Caco-2 (cell line): ENCODE results near the gene ACAT2. TPM values are rescaled to one million over a fixed set of nuclear protein-coding genes. Genes with fewer than 3 reads are reported as not detected.
A peak's percentile ranks its signal among the peaks of the same experiment; 100 is the strongest.
"Not testable (repeated sequence)": the region's sequence is repeated elsewhere in the genome, so short reads cannot be mapped to it uniquely, and the experiment has no call there.

Source experiments
- BruUV-seq: library from RNA; stranded (reverse); fragments of 400-500 nt; replicated peaks from 2 replicates; lab custom pipeline; 2021; lab: Mats Ljungman, UMichigan
- CTCF ChIA-PET: fragments of 300-600 bp; sonication (Branson Sonifier 250); formaldehyde crosslinking; loops from one replicate; lab custom pipeline; 2022; ENCODE audit warnings: antibody characterized with exemption; lab: Charles Lee
- POLR2A ChIA-PET: fragments of 300-600 bp; sonication (Branson Sonifier 250); formaldehyde crosslinking; loops from one replicate; lab custom pipeline; 2022; ENCODE audit warnings: antibody characterized with exemption; lab: Charles Lee
- DNase-seq, 2 experiments: peaks; one replicate each; pipeline versions ENCODE4 v3.0.0 to v3.0.0-alpha.2; 2020 to 2022
- H3K27me3 ChIP-seq: replicated peaks from 2 replicates; pipeline ENCODE4 v1.6.0; 2011; ENCODE audit warnings: low read length; ENCODE audit not compliant: control insufficient read depth, insufficient read depth
- H3K36me3 ChIP-seq: 2 replicates; pipeline ENCODE4 v1.5.1; 2011; ENCODE audit warnings: low read length; ENCODE audit not compliant: control insufficient read depth, insufficient read depth
- H3K4me1 ChIP-seq: fragments of 250-450 bp; sonication (Bioruptor Pico); 2 replicates; pipeline ENCODE4 v1.5.1; 2020; ENCODE audit warnings: mild to moderate bottlenecking
- H3K4me3 ChIP-seq: 2 replicates; pipeline ENCODE4 v1.5.1; 2011; ENCODE audit warnings: low read depth, mild to moderate bottlenecking, control low read depth, low read length
- H3K9me3 ChIP-seq: fragments of 250-450 bp; sonication (Bioruptor Pico); 2 replicates; pipeline ENCODE4 v1.5.1; 2020; ENCODE audit warnings: mild to moderate bottlenecking, moderate library complexity
- H3K27ac Mint-ChIP-seq: one replicate; pipeline ENCODE4 v1.8.0; 2022; ENCODE audit warnings: mixed read lengths; ENCODE audit not compliant: unreplicated experiment
- H3K27me3 Mint-ChIP-seq: one replicate; pipeline ENCODE4 v1.8.0; 2022; ENCODE audit warnings: mixed read lengths; ENCODE audit not compliant: insufficient read depth, unreplicated experiment
- H3K36me3 Mint-ChIP-seq: one replicate; pipeline ENCODE4 v1.8.0; 2022; ENCODE audit warnings: mild to moderate bottlenecking, mixed read lengths; ENCODE audit not compliant: insufficient read depth, unreplicated experiment
- H3K4me1 Mint-ChIP-seq: one replicate; pipeline ENCODE4 v1.8.0; 2022; ENCODE audit warnings: low read depth, mixed read lengths; ENCODE audit not compliant: unreplicated experiment
- H3K4me3 Mint-ChIP-seq: one replicate; pipeline ENCODE4 v1.8.0; 2022; ENCODE audit warnings: mild to moderate bottlenecking, moderate library complexity, mixed read lengths; ENCODE audit not compliant: unreplicated experiment
- H3K9me3 Mint-ChIP-seq: one replicate; pipeline ENCODE4 v1.8.0; 2022; ENCODE audit warnings: mixed read lengths; ENCODE audit not compliant: unreplicated experiment
- intact Hi-C: fragments of 100-400 bp; cut with micrococcal nuclease; formaldehyde crosslinking; loops from one replicate; pipeline ENCODE4 v1.10.0; 2022; ENCODE audit not compliant: unreplicated experiment
- total RNA-seq: library from RNA; stranded (reverse); gene quantifications from 2 replicates; pipeline ENCODE4 v1.2.3, GENCODE V29; 2022
- TF ChIP-seq, protein P1 (sequence below), 2 experiments: fragments of 200-600 bp in 1 of 2; IDR thresholded peaks; 1 replicate in 1 of 2; 2 replicates in 1 of 2; pipeline versions ENCODE4 v1.5.1 to v1.8.0; 2011 to 2022; ENCODE audit warnings: antibody characterized with exemption in 1 of 2, control low read depth in 1 of 2, inconsistent platforms in 1 of 2, low read depth in 1 of 2, low read length in 1 of 2, mild to moderate bottlenecking in 1 of 2, moderate library complexity in 1 of 2; ENCODE audit not compliant: insufficient read depth in 1 of 2, severe bottlenecking in 1 of 2, unreplicated experiment in 1 of 2

Gene ACAT2
- total RNA-seq, 1 experiment from 2014 or later = 131 TPM

DNA sequence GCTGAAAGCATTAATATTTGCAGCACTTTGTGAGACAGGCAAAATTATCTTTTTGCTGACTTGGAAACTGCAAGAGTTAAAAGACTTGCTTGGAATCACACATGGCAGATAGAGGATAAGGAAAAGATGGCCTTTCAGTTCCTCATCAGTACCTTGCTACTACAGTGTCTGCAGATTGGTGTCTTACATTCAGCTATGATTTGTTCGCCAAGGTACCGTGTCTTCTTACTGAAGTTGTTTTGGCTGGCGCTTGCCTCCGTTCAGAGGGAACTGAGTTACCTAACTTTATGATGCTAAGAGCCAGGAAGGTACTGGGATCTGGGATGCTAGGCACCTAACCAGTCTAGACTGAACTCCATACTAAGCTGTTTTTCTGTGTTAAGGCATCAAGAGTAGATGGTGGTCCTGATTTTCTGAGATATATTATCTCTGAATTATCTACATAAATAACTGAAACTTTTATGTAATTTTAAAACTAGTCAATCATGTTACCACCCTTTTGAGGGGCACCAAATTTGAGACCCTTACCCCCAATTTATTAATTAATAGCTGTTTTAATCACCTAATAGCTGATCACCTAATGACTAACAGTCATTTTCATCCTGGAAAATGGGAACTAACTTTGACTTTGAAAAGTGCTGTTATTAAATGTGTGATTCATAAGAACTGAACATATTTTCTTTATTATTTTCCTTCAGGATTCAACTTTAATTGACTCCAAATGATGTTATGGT is 32.1 kb upstream of the ACAT2 start:
- Mint-ChIP-seq H3K4me3 (peak overlapping the region; percentile 97), H3K9me3 (no peaks in the 10 kb centered on the region), H3K27ac (no peak overlapping the region), H3K4me1 (no peaks in the 10 kb centered on the region), H3K27me3 (no peaks in the 10 kb centered on the region), H3K36me3 (peaks cover 51% of the 10 kb centered on the region)
- BruUV-seq = no TSS peak
- Histone ChIP-seq H3K4me1 (peaks cover 3% of the 10 kb centered on the region; the same call in 1 of the 2 replicates), H3K36me3 (peaks cover 1% of the 10 kb centered on the region; the same call in 1 of the 2 replicates), H3K4me3 (no peak overlapping the region), H3K9me3 (no peaks in the 10 kb centered on the region), H3K27me3 (no peaks in the 10 kb centered on the region)
- ChIA-PET POLR2A (interaction anchor here (1.0 kb wide), 1 partner anchor 32 kb away, joined by 3 read pairs; the partner anchor contains the start of gene ACAT2), CTCF (no interaction called here)
- TF ChIP-seq, protein P1, sequence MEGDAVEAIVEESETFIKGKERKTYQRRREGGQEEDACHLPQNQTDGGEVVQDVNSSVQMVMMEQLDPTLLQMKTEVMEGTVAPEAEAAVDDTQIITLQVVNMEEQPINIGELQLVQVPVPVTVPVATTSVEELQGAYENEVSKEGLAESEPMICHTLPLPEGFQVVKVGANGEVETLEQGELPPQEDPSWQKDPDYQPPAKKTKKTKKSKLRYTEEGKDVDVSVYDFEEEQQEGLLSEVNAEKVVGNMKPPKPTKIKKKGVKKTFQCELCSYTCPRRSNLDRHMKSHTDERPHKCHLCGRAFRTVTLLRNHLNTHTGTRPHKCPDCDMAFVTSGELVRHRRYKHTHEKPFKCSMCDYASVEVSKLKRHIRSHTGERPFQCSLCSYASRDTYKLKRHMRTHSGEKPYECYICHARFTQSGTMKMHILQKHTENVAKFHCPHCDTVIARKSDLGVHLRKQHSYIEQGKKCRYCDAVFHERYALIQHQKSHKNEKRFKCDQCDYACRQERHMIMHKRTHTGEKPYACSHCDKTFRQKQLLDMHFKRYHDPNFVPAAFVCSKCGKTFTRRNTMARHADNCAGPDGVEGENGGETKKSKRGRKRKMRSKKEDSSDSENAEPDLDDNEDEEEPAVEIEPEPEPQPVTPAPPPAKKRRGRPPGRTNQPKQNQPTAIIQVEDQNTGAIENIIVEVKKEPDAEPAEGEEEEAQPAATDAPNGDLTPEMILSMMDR (IDR thresholded peaks at IDR 0.05; ENCODE audit: insufficient read depth in 1 of 2, low read depth in 1 of 2, low read length in 1 of 2, severe bottlenecking in 1 of 2, unreplicated experiment in 1 of 2) = no peak
- intact Hi-C loops = no loop called here
- no peak for DNase-seq

GRCh38 chr6:159730332-159730676 is 31.5 kb upstream of the ACAT2 start:
- H3K4me3 ChIP-seq = no peak overlapping the region
- Mint-ChIP-seq H3K36me3 (peaks cover 51% of the 10 kb centered on the region), H3K27me3 (no peaks in the 10 kb centered on the region), H3K9me3 (no peaks in the 10 kb centered on the region), H3K4me1 (no peaks in the 10 kb centered on the region), H3K4me3 (no peak overlapping the region), H3K27ac (no peak overlapping the region)
- peaks cover 3% of the 10 kb centered on the region; the same call in 1 of the 2 replicates for H3K4me1 ChIP-seq
- CTCF ChIA-PET = no interaction called here
- no peaks in the 10 kb centered on the region for H3K27me3 ChIP-seq
- POLR2A ChIA-PET = no interaction called here
- no peaks in the 10 kb centered on the region for H3K9me3 ChIP-seq
- intact Hi-C loops = no loop called here
- peaks cover 1% of the 10 kb centered on the region; the same call in 1 of the 2 replicates for H3K36me3 ChIP-seq
- TF ChIP-seq, protein P1 (IDR thresholded peaks at IDR 0.05; ENCODE audit: insufficient read depth in 1 of 2, low read depth in 1 of 2, low read length in 1 of 2, severe bottlenecking in 1 of 2, unreplicated experiment in 1 of 2) = no peak
- DNase-seq = no peak
- BruUV-seq = no TSS peak

DNA sequence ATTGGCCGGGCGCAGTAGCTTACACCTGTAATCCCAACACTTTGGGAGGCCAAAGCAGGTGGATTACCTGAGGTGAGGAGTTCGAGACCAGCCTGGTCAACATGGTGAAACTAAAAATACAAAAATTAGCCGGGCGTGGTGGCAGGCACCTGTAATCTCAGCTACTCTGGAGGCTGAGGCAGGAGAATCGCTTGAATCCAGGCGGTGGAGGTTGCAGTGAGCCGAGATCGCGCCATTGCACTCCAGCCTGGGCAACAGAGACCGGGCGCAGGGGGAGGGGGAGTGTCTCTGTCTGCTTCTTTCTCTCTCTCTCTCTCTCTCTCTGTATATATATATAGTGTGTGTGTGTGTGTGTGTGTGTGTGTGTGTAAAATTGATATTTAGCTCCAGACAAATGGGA is 29.3 kb upstream of the ACAT2 start:
- H3K4me3 Mint-ChIP-seq = not testable (repeated sequence)

DNA sequence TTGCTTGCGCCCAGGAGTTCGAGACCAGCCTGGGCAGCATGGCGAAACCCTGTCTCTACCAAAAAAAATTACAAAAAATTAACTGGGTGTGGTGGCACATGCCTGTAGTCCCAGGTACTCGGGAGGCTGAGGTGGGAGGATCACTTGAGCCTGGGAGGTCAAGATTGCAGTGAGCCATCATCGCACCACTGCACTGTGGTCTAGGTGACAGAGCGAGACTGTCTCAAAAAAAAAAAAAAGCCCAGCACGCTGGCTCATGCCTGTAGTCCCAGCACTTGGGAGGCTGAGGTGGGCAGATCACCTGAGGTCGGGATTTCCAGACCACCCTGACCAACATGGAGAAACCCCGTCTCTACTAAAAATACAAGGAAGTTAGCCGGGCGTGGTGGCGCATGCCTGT is 28.4 kb upstream of the ACAT2 start:
- H3K9me3 Mint-ChIP-seq, H3K27ac Mint-ChIP-seq, CTCF ChIA-PET, POLR2A ChIA-PET, H3K4me1 ChIP-seq, H3K4me1 Mint-ChIP-seq, H3K4me3 Mint-ChIP-seq, H3K9me3 ChIP-seq, BruUV-seq, intact Hi-C loops, H3K27me3 Mint-ChIP-seq, H3K27me3 ChIP-seq, DNase-seq, H3K36me3 ChIP-seq, H3K4me3 ChIP-seq: not testable (repeated sequence)
- peaks cover 28% of the 10 kb centered on the region for H3K36me3 Mint-ChIP-seq

More for the DNA sequence above, 29.3 kb upstream of the ACAT2 start:
- H3K9me3 Mint-ChIP-seq, H3K4me3 ChIP-seq, CTCF ChIA-PET, H3K27me3 Mint-ChIP-seq, DNase-seq, H3K4me1 Mint-ChIP-seq, H3K4me1 ChIP-seq, POLR2A ChIA-PET, H3K9me3 ChIP-seq, H3K27me3 ChIP-seq, H3K36me3 ChIP-seq, intact Hi-C loops, BruUV-seq: not testable (repeated sequence)
- peak overlapping the region; percentile 51 for H3K27ac Mint-ChIP-seq
- H3K36me3 Mint-ChIP-seq = peaks cover 37% of the 10 kb centered on the region
